ENCODE measurements around the gene ASTE1. TPM values are rescaled to one million over a fixed set of nuclear protein-coding genes. Genes with fewer than 3 reads are reported as not detected.
A peak's percentile ranks its signal among the peaks of the same experiment; 100 is the strongest.

The ASTE1 gene
- total RNA-seq, 1 experiment from 2014 or later, result 8.1 TPM

- no peaks in the 10 kb centered on the region for H3K9me3 ChIP-seq (ENCODE audit: low read depth, low read length, poor library complexity, severe bottlenecking)
- H3K27ac ChIP-seq (ENCODE audit: low read depth, low read length, poor library complexity, severe bottlenecking), result no peak overlapping the region
- no peaks in the 10 kb centered on the region for H3K27me3 ChIP-seq (replicated peaks; ENCODE audit: insufficient read depth, low read depth, low read length, poor library complexity)
- H3K36me3 ChIP-seq (ENCODE audit: insufficient read depth, low read length, poor library complexity, severe bottlenecking), result peaks cover 36% of the 10 kb centered on the region
- intact Hi-C loops (cut with micrococcal nuclease; ENCODE audit: unreplicated experiment), result loop anchor here (10.0 kb wide), 1 partner anchor 744 kb away; no protein-coding TSS in a partner anchor
- ChIA-PET CTCF (no interaction called here), POLR2A (ENCODE audit: low non-redundant PET) (interaction anchor here (0.7 kb wide), 1 partner anchor 44 kb away, joined by 3 read pairs; no protein-coding TSS in a partner anchor)
- DNase-seq (ENCODE audit: low spot score), result no peak
- no TSS peak for BruUV-seq (replicated peaks)
- TF ChIP-seq EZH2 (IDR thresholded peaks at IDR 0.05; ENCODE audit: borderline replicate concordance, low read depth, low read length, poor library complexity, severe bottlenecking) (no peak), CTCF (conservative IDR thresholded peaks at IDR 0.05; ENCODE audit: low read depth, low read length) (no peak)
- no peak overlapping the region for H3K4me3 ChIP-seq (ENCODE audit: low read depth, low read length, poor library complexity, severe bottlenecking)
- no peaks in the 10 kb centered on the region for H3K4me1 ChIP-seq (ENCODE audit: insufficient read depth, low read length, poor library complexity, severe bottlenecking)
Measured at GRCh38 chr3:131018970-131019369, 7.7 kb downstream of the ASTE1 start.

- Histone ChIP-seq H3K9me3 (ENCODE audit: low read depth, low read length, poor library complexity, severe bottlenecking) (no peaks in the 10 kb centered on the region), H3K27me3 (replicated peaks; ENCODE audit: insufficient read depth, low read depth, low read length, poor library complexity) (no peaks in the 10 kb centered on the region), H3K4me3 (ENCODE audit: low read depth, low read length, poor library complexity, severe bottlenecking) (no peak overlapping the region), H3K27ac (ENCODE audit: low read depth, low read length, poor library complexity, severe bottlenecking) (peak overlapping the region; percentile 1), H3K4me1 (ENCODE audit: insufficient read depth, low read length, poor library complexity, severe bottlenecking) (peaks cover 17% of the 10 kb centered on the region), H3K36me3 (ENCODE audit: insufficient read depth, low read length, poor library complexity, severe bottlenecking) (peaks cover 25% of the 10 kb centered on the region)
- ChIA-PET POLR2A (ENCODE audit: low non-redundant PET) (no interaction called here), CTCF (interaction anchor here (0.7 kb wide), 1 partner anchor 142 kb away, joined by 8 read pairs; no protein-coding TSS in a partner anchor)
- no peak for DNase-seq (ENCODE audit: low spot score)
- no peak for TF ChIP-seq CTCF (conservative IDR thresholded peaks at IDR 0.05; ENCODE audit: low read depth, low read length)
- TF ChIP-seq EZH2 (IDR thresholded peaks at IDR 0.05; ENCODE audit: borderline replicate concordance, low read depth, low read length, poor library complexity, severe bottlenecking), result no peak
- BruUV-seq (replicated peaks), result no TSS peak
- intact Hi-C loops (cut with micrococcal nuclease; ENCODE audit: unreplicated experiment), result loop anchor here (10.0 kb wide), 1 partner anchor 735 kb away; no protein-coding TSS in a partner anchor
Measured at GRCh38 chr3:131009698-131010097, 16.9 kb downstream of the ASTE1 start.

GRCh38 chr3:131008326-131008725, 18.3 kb downstream of the ASTE1 start:
- DNase-seq (ENCODE audit: low spot score), result no peak
- Histone ChIP-seq H3K27me3 (replicated peaks; ENCODE audit: insufficient read depth, low read depth, low read length, poor library complexity) (no peaks in the 10 kb centered on the region), H3K4me1 (ENCODE audit: insufficient read depth, low read length, poor library complexity, severe bottlenecking) (peaks cover 17% of the 10 kb centered on the region), H3K9me3 (ENCODE audit: low read depth, low read length, poor library complexity, severe bottlenecking) (no peaks in the 10 kb centered on the region), H3K36me3 (ENCODE audit: insufficient read depth, low read length, poor library complexity, severe bottlenecking) (peaks cover 16% of the 10 kb centered on the region), H3K4me3 (ENCODE audit: low read depth, low read length, poor library complexity, severe bottlenecking) (no peak overlapping the region), H3K27ac (ENCODE audit: low read depth, low read length, poor library complexity, severe bottlenecking) (no peak overlapping the region)
- intact Hi-C loops (cut with micrococcal nuclease; ENCODE audit: unreplicated experiment), result no loop called here
- ChIA-PET CTCF (interaction anchor here (0.5 kb wide), 1 partner anchor 14 kb away, joined by 4 read pairs; no protein-coding TSS in a partner anchor), POLR2A (ENCODE audit: low non-redundant PET) (interaction anchor here (0.8 kb wide), 1 partner anchor 1026 kb away, joined by 9 read pairs; the partner anchor contains the start of gene CPNE4)
- BruUV-seq (replicated peaks), result no TSS peak
- TF ChIP-seq CTCF (conservative IDR thresholded peaks at IDR 0.05; ENCODE audit: low read depth, low read length) (no peak), EZH2 (IDR thresholded peaks at IDR 0.05; ENCODE audit: borderline replicate concordance, low read depth, low read length, poor library complexity, severe bottlenecking) (no peak)
